GM12878 (cell line): ENCODE results near the gene GALNTL6. TPM values are rescaled to one million over a fixed set of nuclear protein-coding genes. Genes with fewer than 3 reads are reported as not detected.

ENCODE experiments used
- ATAC-seq: fragments of 200-7000 bp; cut with Tn5 transposase; 3 replicates; pipeline ENCODE4 v1.9.1; 2020; ENCODE audit warnings: mild to moderate bottlenecking, moderate library complexity
- BruUV-seq: library from RNA; stranded (reverse); fragments of 400-500 nt; replicated peaks from 2 replicates; lab custom pipeline; 2021; lab: Mats Ljungman, UMichigan
- CTCF ChIA-PET: fragments of 300-600 bp; sonication (Branson Sonifier 250); formaldehyde crosslinking; extraction: SDS; loops from one replicate; lab custom pipeline; 2021; ENCODE audit warnings: inconsistent platforms; lab: Yijun Ruan, JAX
- POLR2A ChIA-PET: fragments of 350-600 bp; formaldehyde crosslinking; extraction: SDS; loops from one replicate; lab custom pipeline; 2021; ENCODE audit warnings: inconsistent platforms; lab: Charles Lee
- RAD21 ChIA-PET: fragments of 300-600 bp; sonication (Branson Sonifier 250); formaldehyde crosslinking; loops from one replicate; lab custom pipeline; 2023; ENCODE audit warnings: antibody characterized with exemption; ENCODE audit not compliant: unreplicated experiment; lab: Charles Lee
- SMC1A ChIA-PET: fragments of 300-600 bp; sonication (Branson Sonifier 250); formaldehyde crosslinking; loops from one replicate; lab custom pipeline; 2023; ENCODE audit not compliant: unreplicated experiment, uncharacterized antibody; lab: Charles Lee
- DNase-seq: peaks from one replicate; pipeline ENCODE4 v3.0.0-alpha.2; 2011; ENCODE audit warnings: low read depth, low spot score
- FAIRE-seq: peaks from 3 replicates; lab custom pipeline; 2011; peaks lifted over from hg19 to GRCh38; lab: Jason Lieb, UNC
- H2AFZ ChIP-seq: 2 replicates; pipeline ENCODE4 v1.6.0; 2011; ENCODE audit warnings: low read depth, low read length, control low read depth; ENCODE audit not compliant: control insufficient read depth
- H3K27ac ChIP-seq: 2 replicates; pipeline ENCODE4 v1.5.1; 2011; ENCODE audit warnings: control low read depth; ENCODE audit not compliant: control insufficient read depth, insufficient read depth
- H3K27me3 ChIP-seq, 2 experiments: replicated peaks in 1 of 2; 2 replicates each; pipeline versions ENCODE4 v1.6.0 to v1.6.1; 2011; ENCODE audit warnings: low read length in 1 of 2; ENCODE audit not compliant: control insufficient read depth in 2 of 2, insufficient read depth in 2 of 2
- H3K36me3 ChIP-seq, 2 experiments: 2 replicates each; pipeline ENCODE4 v1.5.1; 2011; ENCODE audit warnings: low read length in 1 of 2; ENCODE audit not compliant: control insufficient read depth in 2 of 2, insufficient read depth in 2 of 2
- H3K4me1 ChIP-seq: 2 replicates; pipeline ENCODE4 v1.6.1; 2011; ENCODE audit warnings: mild to moderate bottlenecking, low read length, moderate library complexity, mixed read lengths; ENCODE audit not compliant: control insufficient read depth, insufficient read depth
- H3K4me2 ChIP-seq: 2 replicates; pipeline ENCODE4 v1.6.0; 2011; ENCODE audit warnings: control low read depth; ENCODE audit not compliant: control insufficient read depth, insufficient read depth
- H3K4me3 ChIP-seq: fragments of 200-600 bp; sonication (generic); 2 replicates; pipeline ENCODE4 v1.5.1; 2016
- H3K79me2 ChIP-seq: 2 replicates; pipeline ENCODE4 v1.6.0; 2011; ENCODE audit warnings: low read length; ENCODE audit not compliant: control insufficient read depth, insufficient read depth
- H3K9ac ChIP-seq: 2 replicates; pipeline ENCODE4 v1.8.0; 2011; ENCODE audit warnings: low read length, control low read depth, mixed read lengths; ENCODE audit not compliant: control insufficient read depth, insufficient read depth
- H3K9me3 ChIP-seq: replicated peaks from 3 replicates; pipeline ENCODE4 v1.5.1; 2011; ENCODE audit warnings: mild to moderate bottlenecking, low read length; ENCODE audit not compliant: control insufficient read depth, insufficient read depth
- H4K20me1 ChIP-seq: 2 replicates; pipeline ENCODE4 v1.6.0; 2011; ENCODE audit not compliant: control insufficient read depth, insufficient read depth
- BHLHE40 ChIP-seq, 2 experiments: fragments of 450-650 bp in 1 of 2; IDR thresholded peaks; 2 replicates each; pipeline ENCODE4 v1.6.1; 2011 to 2017; ENCODE audit warnings: low read depth in 2 of 2, borderline replicate concordance in 1 of 2, improper control_type of control experiment in 1 of 2, low read length in 1 of 2, mild to moderate bottlenecking in 1 of 2
- CREM ChIP-seq: IDR thresholded peaks from 2 replicates; pipeline ENCODE4 v1.6.1; 2014; ENCODE audit warnings: antibody characterized with exemption, low read depth
- FOXK2 ChIP-seq: fragments of 450-650 bp; IDR thresholded peaks from 2 replicates; pipeline ENCODE4 v1.6.1; 2017; ENCODE audit warnings: mild to moderate bottlenecking, moderate library complexity
- HDAC6 ChIP-seq: fragments of 200-600 bp; sonication (generic); IDR thresholded peaks from one replicate; pipeline ENCODE4 v1.8.0; 2017; ENCODE audit warnings: antibody characterized with exemption; ENCODE audit not compliant: unreplicated experiment
- KAT2A ChIP-seq: conservative IDR thresholded peaks from 2 replicates; pipeline ENCODE4 v1.6.1; 2011; ENCODE audit warnings: low read depth, low read length; ENCODE audit not compliant: control insufficient read depth
- MTA2 ChIP-seq: fragments of 450-650 bp; IDR thresholded peaks from 2 replicates; pipeline ENCODE4 v1.6.1; 2016; ENCODE audit warnings: low read depth, mild to moderate bottlenecking, moderate library complexity
- NFIC ChIP-seq: IDR thresholded peaks from 2 replicates; pipeline ENCODE4 v1.6.1; 2012; ENCODE audit warnings: low read depth, mild to moderate bottlenecking, inconsistent platforms, low read length, moderate library complexity
- RAD21 ChIP-seq: IDR thresholded peaks from 2 replicates; pipeline ENCODE4 v1.6.1; 2011; ENCODE audit warnings: mild to moderate bottlenecking, low read depth, low read length, moderate library complexity; ENCODE audit not compliant: insufficient read depth
- SMARCA5 ChIP-seq: fragments of 450-650 bp; IDR thresholded peaks from 2 replicates; pipeline ENCODE4 v1.6.1; 2017; ENCODE audit warnings: mild to moderate bottlenecking
- SMC3 ChIP-seq: IDR thresholded peaks from 2 replicates; pipeline ENCODE4 v1.6.1; 2011; ENCODE audit warnings: low read length, improper control_type of control experiment, borderline replicate concordance
- STAT1 ChIP-seq: fragments of 450-650 bp; conservative IDR thresholded peaks from 2 replicates; pipeline ENCODE4 v1.6.1; 2014; ENCODE audit warnings: antibody characterized with exemption, mild to moderate bottlenecking
- TARDBP ChIP-seq: IDR thresholded peaks from 2 replicates; pipeline ENCODE4 v1.6.1; 2016; ENCODE audit warnings: borderline replicate concordance
- TCF12 ChIP-seq: IDR thresholded peaks from 2 replicates; pipeline ENCODE4 v1.6.1; 2011; ENCODE audit warnings: low read depth, mild to moderate bottlenecking, low read length
- YBX1 ChIP-seq: fragments of 450-650 bp; IDR thresholded peaks from 2 replicates; pipeline ENCODE4 v1.6.1; 2016; ENCODE audit warnings: antibody characterized with exemption
- WGBS: methylation state at CpG from one replicate; pipeline ENCODE4 v1.1.6; 2016; ENCODE audit warnings: low lambda C conversion rate; ENCODE audit not compliant: insufficient replicate concordance, insufficient coverage; ENCODE audit errors: missing lambda C conversion rate; 5-methylcytosine and 5-hydroxymethylcytosine counted together
- in situ Hi-C: fragments of 300-500 bp; cut with MboI; formaldehyde crosslinking; loops from 9 replicates; pipeline ENCODE4 v1.14.3; 2018; ENCODE audit warnings: mixed read lengths
- intact Hi-C: fragments of 100-400 bp; cut with micrococcal nuclease; formaldehyde crosslinking; loops from one replicate; pipeline ENCODE4 v1.14.2; 2022; ENCODE audit not compliant: unreplicated experiment
- polyA plus RNA-seq, 11 experiments: library from polyadenylated mRNA; depleted of rRNA in 4 of 11; unstranded in 6 of 11; stranded (reverse) in 5 of 11; fragments of >200 nt; fragmentation: Nextera tagmentation in 4 of 11; fragmentation: Illumina TruSeq in 1 of 11; extraction: Ambion mirVana in 4 of 11; extraction: Trizol in 1 of 11; gene quantifications; 1 replicate in 1 of 11; 2 replicates in 10 of 11; pipeline versions ENCODE4 v1.2.1 to v1.2.3, GENCODE V29; 2011 to 2016; ENCODE audit warnings: inconsistent platforms in 2 of 11, missing spikeins in 2 of 11, low read depth in 1 of 11
- total RNA-seq, 4 experiments: library from RNA; depleted of rRNA in 3 of 4; stranded (reverse); fragments of >200 nt in 3 of 4; fragmentation: Illumina TruSeq in 1 of 4; extraction: Trizol in 1 of 4; gene quantifications; 2 replicates each; pipeline versions ENCODE4 v1.2.1 to v1.2.3, GENCODE V29; 2013 to 2021
- TF ChIP-seq, protein P1 (sequence below): fragments of 450-650 bp; formaldehyde crosslinking; IDR thresholded peaks from 2 replicates; pipeline ENCODE4 v1.5.0; 2022; ENCODE audit warnings: mild to moderate bottlenecking, missing genetic modification characterization
- TF ChIP-seq, protein P2 (sequence below): fragments of 450-650 bp; IDR thresholded peaks from 2 replicates; pipeline ENCODE4 v1.6.1; 2018; ENCODE audit warnings: mild to moderate bottlenecking, low read depth, moderate library complexity; ENCODE audit not compliant: partially characterized antibody
- TF ChIP-seq, protein P3 (sequence below): IDR thresholded peaks from 2 replicates; pipeline ENCODE4 v1.6.1; 2011; ENCODE audit warnings: borderline replicate concordance, low read depth, mild to moderate bottlenecking, moderate library complexity, low read length; ENCODE audit not compliant: insufficient read depth, poor library complexity, severe bottlenecking

The GALNTL6 gene
- total and polyA plus RNA-seq, 10 of the 15 experiments (the other 5 are each of a cell fraction or from before 2014, with no cell fraction given), result 0.01 to 0.29 TPM; not detected in 8

GRCh38 chr4:171794528-171794927 lies 18.7 kb upstream of the GALNTL6 start (continued):
- TF ChIP-seq, protein P1, sequence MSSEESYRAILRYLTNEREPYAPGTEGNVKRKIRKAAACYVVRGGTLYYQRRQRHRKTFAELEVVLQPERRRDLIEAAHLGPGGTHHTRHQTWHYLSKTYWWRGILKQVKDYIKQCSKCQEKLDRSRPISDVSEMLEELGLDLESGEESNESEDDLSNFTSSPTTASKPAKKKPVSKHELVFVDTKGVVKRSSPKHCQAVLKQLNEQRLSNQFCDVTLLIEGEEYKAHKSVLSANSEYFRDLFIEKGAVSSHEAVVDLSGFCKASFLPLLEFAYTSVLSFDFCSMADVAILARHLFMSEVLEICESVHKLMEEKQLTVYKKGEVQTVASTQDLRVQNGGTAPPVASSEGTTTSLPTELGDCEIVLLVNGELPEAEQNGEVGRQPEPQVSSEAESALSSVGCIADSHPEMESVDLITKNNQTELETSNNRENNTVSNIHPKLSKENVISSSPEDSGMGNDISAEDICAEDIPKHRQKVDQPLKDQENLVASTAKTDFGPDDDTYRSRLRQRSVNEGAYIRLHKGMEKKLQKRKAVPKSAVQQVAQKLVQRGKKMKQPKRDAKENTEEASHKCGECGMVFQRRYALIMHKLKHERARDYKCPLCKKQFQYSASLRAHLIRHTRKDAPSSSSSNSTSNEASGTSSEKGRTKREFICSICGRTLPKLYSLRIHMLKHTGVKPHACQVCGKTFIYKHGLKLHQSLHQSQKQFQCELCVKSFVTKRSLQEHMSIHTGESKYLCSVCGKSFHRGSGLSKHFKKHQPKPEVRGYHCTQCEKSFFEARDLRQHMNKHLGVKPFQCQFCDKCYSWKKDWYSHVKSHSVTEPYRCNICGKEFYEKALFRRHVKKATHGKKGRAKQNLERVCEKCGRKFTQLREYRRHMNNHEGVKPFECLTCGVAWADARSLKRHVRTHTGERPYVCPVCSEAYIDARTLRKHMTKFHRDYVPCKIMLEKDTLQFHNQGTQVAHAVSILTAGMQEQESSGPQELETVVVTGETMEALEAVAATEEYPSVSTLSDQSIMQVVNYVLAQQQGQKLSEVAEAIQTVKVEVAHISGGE (CRISPR knock-in tag), result no peak
- TF ChIP-seq SMC3 (no peak), NFIC (no peak), TCF12 (no peak), STAT1 (no peak), MTA2 (no peak), FOXK2 (no peak), SMARCA5 (no peak)

DNA sequence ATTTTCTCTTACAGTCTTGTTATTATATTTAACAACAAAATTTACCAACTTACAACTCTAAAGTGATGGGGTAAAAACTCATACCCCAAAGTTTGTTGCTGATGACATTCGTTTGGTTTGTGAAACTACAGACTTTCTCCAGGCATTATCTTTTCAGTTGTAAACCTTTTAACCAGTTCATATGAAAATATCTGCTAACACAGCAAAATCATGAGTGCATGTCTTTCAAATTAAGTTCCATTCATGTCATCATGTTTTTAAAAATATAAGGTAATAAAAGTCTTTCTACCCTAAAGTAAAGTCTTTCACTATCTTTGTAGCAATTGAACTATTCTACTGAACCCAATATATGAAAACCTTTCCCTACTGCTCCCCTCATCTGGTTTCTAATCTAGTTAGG lies 3.4 kb upstream of the GALNTL6 start:
- FAIRE-seq (no peak), DNase-seq (no peak), ATAC-seq (no peak)
- Histone ChIP-seq H3K79me2 (no peaks in the 10 kb centered on the region), H4K20me1 (no peaks in the 10 kb centered on the region), H3K4me3 (no peak overlapping the region), H3K27ac (no peak overlapping the region), H3K9ac (no peak overlapping the region), H3K9me3 (no peaks in the 10 kb centered on the region), H3K4me2 (no peak overlapping the region), H3K27me3 (peaks cover 7 to 11% of the 10 kb centered on the region in 2 experiments), H3K4me1 (no peaks in the 10 kb centered on the region), H3K36me3 (no peaks in the 10 kb centered on the region), H2AFZ (no peak overlapping the region)
- in situ Hi-C loops (no loop called here), intact Hi-C loops (no loop called here)
- ChIA-PET RAD21 (no interaction called here), CTCF (no interaction called here), SMC1A (no interaction called here), POLR2A (no interaction called here)
- no TSS peak for BruUV-seq
- WGBS, result 0% methylated on average over 1 of the region's 1 CpG
- TF ChIP-seq TARDBP (no peak), BHLHE40 (IDR thresholded peaks at IDR 0.05; ENCODE audit: borderline replicate concordance in 1 of 2, low read depth in 2 of 2, low read length in 1 of 2) (no peak), HDAC6 (no peak), KAT2A (no peak), YBX1 (no peak), RAD21 (no peak), CREM (no peak)
- TF ChIP-seq, protein P2, sequence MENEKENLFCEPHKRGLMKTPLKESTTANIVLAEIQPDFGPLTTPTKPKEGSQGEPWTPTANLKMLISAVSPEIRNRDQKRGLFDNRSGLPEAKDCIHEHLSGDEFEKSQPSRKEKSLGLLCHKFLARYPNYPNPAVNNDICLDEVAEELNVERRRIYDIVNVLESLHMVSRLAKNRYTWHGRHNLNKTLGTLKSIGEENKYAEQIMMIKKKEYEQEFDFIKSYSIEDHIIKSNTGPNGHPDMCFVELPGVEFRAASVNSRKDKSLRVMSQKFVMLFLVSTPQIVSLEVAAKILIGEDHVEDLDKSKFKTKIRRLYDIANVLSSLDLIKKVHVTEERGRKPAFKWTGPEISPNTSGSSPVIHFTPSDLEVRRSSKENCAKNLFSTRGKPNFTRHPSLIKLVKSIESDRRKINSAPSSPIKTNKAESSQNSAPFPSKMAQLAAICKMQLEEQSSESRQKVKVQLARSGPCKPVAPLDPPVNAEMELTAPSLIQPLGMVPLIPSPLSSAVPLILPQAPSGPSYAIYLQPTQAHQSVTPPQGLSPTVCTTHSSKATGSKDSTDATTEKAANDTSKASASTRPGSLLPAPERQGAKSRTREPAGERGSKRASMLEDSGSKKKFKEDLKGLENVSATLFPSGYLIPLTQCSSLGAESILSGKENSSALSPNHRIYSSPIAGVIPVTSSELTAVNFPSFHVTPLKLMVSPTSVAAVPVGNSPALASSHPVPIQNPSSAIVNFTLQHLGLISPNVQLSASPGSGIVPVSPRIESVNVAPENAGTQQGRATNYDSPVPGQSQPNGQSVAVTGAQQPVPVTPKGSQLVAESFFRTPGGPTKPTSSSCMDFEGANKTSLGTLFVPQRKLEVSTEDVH, result no peak
- TF ChIP-seq, protein P3, sequence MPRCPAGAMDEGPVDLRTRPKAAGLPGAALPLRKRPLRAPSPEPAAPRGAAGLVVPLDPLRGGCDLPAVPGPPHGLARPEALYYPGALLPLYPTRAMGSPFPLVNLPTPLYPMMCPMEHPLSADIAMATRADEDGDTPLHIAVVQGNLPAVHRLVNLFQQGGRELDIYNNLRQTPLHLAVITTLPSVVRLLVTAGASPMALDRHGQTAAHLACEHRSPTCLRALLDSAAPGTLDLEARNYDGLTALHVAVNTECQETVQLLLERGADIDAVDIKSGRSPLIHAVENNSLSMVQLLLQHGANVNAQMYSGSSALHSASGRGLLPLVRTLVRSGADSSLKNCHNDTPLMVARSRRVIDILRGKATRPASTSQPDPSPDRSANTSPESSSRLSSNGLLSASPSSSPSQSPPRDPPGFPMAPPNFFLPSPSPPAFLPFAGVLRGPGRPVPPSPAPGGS, result no peak
